A549 (cell line): Measurements from ENCODE around the gene CEP135.

Experiments
- EP300 ChIP-seq, 2 experiments: fragments of >200 bp; sonication (Bioruptor Twin); formaldehyde crosslinking; IDR thresholded peaks; 2 replicates in 1 of 2; 3 replicates in 1 of 2; pipeline ENCODE4 v1.6.1; 2016 to 2017
- ESRRA ChIP-seq: fragments of 150-350 bp; IDR thresholded peaks from 2 replicates; pipeline ENCODE4 v1.6.1; 2014; ENCODE audit warnings: mild to moderate bottlenecking, low read length, borderline replicate concordance
- MAZ ChIP-seq: fragments of 150-350 bp; IDR thresholded peaks from 2 replicates; pipeline ENCODE4 v1.6.1; 2014; ENCODE audit warnings: antibody characterized with exemption, low read depth, low read length, borderline replicate concordance
- MYC ChIP-seq: IDR thresholded peaks from 2 replicates; pipeline ENCODE4 v1.6.1; 2012; ENCODE audit warnings: mild to moderate bottlenecking, inconsistent platforms, low read length, improper control_type of control experiment, borderline replicate concordance
- RAD21 ChIP-seq, 2 experiments: fragments of >200 bp in 1 of 2; sonication (Bioruptor Twin) in 1 of 2; formaldehyde crosslinking in 1 of 2; IDR thresholded peaks in 1 of 2; conservative IDR thresholded peaks in 1 of 2; 2 replicates in 1 of 2; 3 replicates in 1 of 2; pipeline ENCODE4 v1.6.1; 2012 to 2018; ENCODE audit warnings: inconsistent platforms in 1 of 2
- SMC3 ChIP-seq: fragments of >200 bp; sonication (Bioruptor Twin); formaldehyde crosslinking; IDR thresholded peaks from 3 replicates; pipeline ENCODE4 v1.6.1; 2018; ENCODE audit warnings: inconsistent platforms
- TF ChIP-seq, protein P1 (sequence below): fragments of >200 bp; sonication (Bioruptor Twin); formaldehyde crosslinking; IDR thresholded peaks from 3 replicates; pipeline ENCODE4 v1.5.1; 2016
- TF ChIP-seq, protein P2 (sequence below): fragments of 200-600 bp; sonication (generic); IDR thresholded peaks from 2 replicates; pipeline ENCODE4 v1.6.1; 2016; ENCODE audit warnings: antibody characterized with exemption, mild to moderate bottlenecking, moderate library complexity

DNA sequence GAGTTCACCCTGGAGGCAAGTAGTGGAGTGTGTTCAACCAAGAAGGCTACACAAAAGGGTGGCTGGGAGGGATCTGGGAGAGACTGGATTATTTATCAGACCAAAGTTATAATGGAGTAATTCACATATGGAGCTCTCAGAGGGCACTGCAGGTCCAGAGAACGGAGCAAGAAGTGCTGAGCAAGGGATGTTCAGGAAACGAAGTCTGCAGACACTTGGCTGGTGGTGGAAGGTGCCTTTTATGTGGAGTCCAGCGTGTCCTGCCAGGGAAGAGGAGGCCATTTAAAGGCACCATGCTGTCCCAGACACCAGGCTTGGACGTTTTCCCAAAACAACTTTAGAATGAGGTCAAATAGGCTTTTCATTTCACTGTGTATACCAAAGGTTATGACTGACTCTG lies 130.1 kb downstream of the CEP135 start:
- TF ChIP-seq, protein P1, sequence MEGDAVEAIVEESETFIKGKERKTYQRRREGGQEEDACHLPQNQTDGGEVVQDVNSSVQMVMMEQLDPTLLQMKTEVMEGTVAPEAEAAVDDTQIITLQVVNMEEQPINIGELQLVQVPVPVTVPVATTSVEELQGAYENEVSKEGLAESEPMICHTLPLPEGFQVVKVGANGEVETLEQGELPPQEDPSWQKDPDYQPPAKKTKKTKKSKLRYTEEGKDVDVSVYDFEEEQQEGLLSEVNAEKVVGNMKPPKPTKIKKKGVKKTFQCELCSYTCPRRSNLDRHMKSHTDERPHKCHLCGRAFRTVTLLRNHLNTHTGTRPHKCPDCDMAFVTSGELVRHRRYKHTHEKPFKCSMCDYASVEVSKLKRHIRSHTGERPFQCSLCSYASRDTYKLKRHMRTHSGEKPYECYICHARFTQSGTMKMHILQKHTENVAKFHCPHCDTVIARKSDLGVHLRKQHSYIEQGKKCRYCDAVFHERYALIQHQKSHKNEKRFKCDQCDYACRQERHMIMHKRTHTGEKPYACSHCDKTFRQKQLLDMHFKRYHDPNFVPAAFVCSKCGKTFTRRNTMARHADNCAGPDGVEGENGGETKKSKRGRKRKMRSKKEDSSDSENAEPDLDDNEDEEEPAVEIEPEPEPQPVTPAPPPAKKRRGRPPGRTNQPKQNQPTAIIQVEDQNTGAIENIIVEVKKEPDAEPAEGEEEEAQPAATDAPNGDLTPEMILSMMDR = no peak
- TF ChIP-seq MAZ (no peak), EP300 (IDR thresholded peaks at IDR 0.05) (no peak), SMC3 (no peak), ESRRA (no peak), MYC (no peak), RAD21 (conservative IDR thresholded peaks at IDR 0.05 in 1 of 2, IDR thresholded peaks at IDR 0.05 in 1 of 2) (no peak)
- TF ChIP-seq, protein P2, sequence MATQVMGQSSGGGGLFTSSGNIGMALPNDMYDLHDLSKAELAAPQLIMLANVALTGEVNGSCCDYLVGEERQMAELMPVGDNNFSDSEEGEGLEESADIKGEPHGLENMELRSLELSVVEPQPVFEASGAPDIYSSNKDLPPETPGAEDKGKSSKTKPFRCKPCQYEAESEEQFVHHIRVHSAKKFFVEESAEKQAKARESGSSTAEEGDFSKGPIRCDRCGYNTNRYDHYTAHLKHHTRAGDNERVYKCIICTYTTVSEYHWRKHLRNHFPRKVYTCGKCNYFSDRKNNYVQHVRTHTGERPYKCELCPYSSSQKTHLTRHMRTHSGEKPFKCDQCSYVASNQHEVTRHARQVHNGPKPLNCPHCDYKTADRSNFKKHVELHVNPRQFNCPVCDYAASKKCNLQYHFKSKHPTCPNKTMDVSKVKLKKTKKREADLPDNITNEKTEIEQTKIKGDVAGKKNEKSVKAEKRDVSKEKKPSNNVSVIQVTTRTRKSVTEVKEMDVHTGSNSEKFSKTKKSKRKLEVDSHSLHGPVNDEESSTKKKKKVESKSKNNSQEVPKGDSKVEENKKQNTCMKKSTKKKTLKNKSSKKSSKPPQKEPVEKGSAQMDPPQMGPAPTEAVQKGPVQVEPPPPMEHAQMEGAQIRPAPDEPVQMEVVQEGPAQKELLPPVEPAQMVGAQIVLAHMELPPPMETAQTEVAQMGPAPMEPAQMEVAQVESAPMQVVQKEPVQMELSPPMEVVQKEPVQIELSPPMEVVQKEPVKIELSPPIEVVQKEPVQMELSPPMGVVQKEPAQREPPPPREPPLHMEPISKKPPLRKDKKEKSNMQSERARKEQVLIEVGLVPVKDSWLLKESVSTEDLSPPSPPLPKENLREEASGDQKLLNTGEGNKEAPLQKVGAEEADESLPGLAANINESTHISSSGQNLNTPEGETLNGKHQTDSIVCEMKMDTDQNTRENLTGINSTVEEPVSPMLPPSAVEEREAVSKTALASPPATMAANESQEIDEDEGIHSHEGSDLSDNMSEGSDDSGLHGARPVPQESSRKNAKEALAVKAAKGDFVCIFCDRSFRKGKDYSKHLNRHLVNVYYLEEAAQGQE = no peak
